Head of caudate nucleus (tissue), 42 donors: ENCODE measurements around the gene FOXRED2.
A peak's percentile ranks its signal among the peaks of the same experiment; 100 is the strongest.
"Not testable (repeated sequence)": the region's sequence is repeated elsewhere in the genome, so short reads cannot be mapped to it uniquely, and the experiment has no call there.

Source experiments
- DNase-seq, 42 donors: peaks; one replicate each; pipeline versions ENCODE4 v3.0.0 to v3.0.0-alpha.2; 2020 to 2021; ENCODE audit warnings: mixed read lengths in 7 of 42
- intact Hi-C: fragments of 100-400 bp; cut with DNase I; formaldehyde crosslinking; loops from one replicate; pipeline ENCODE4 v1.15.0; 2022

The FOXRED2 gene

GRCh38 chr22:36455571-36456463 lies 51.0 kb downstream of the FOXRED2 start:
- intact Hi-C loops: no loop called here
- DNase-seq: no peak

GRCh38 chr22:36454916-36455570 lies 51.8 kb downstream of the FOXRED2 start:
- intact Hi-C loops: loop anchor here (5.0 kb wide), 1 partner anchor 58 kb away; no protein-coding TSS in a partner anchor
- peak; percentile 68 to 96 (median 90) for DNase-seq

- intact Hi-C loops: loop anchor here (5.0 kb wide), 1 partner anchor 57 kb away; no protein-coding TSS in a partner anchor
- DNase-seq: no peak
Observed at GRCh38 chr22:36453855-36454378, 52.9 kb downstream of the FOXRED2 start.

GRCh38 chr22:36452978-36453607 lies 53.7 kb downstream of the FOXRED2 start:
- DNase-seq: not testable (repeated sequence)
- intact Hi-C loops: loop anchor here (5.0 kb wide), 1 partner anchor 56 kb away; no protein-coding TSS in a partner anchor

GRCh38 chr22:36452250-36452977 lies 54.4 kb downstream of the FOXRED2 start:
- DNase-seq: no peak
- intact Hi-C loops: loop anchor here (5.0 kb wide), 1 partner anchor 55 kb away; no protein-coding TSS in a partner anchor

GRCh38 chr22:36450923-36451322 lies 55.9 kb downstream of the FOXRED2 start:
- intact Hi-C loops: loop anchor here (5.0 kb wide), 1 partner anchor 54 kb away; no protein-coding TSS in a partner anchor
- not testable (repeated sequence) for DNase-seq

- DNase-seq: peak in 4 of 42 donors; percentile 34 to 69 (median 40)
- intact Hi-C loops: loop anchor here (5.0 kb wide), 1 partner anchor 52 kb away; no protein-coding TSS in a partner anchor
Observed at GRCh38 chr22:36449596-36450175, 57.2 kb downstream of the FOXRED2 start.

- intact Hi-C loops: no loop called here
- no peak for DNase-seq
Observed at GRCh38 chr22:36447632-36448031, 59.2 kb downstream of the FOXRED2 start.

GRCh38 chr22:36445158-36445668 lies 61.6 kb downstream of the FOXRED2 start:
- no peak for DNase-seq
- intact Hi-C loops: no loop called here

GRCh38 chr22:36443198-36443770 lies 63.6 kb downstream of the FOXRED2 start:
- no peak for DNase-seq
- intact Hi-C loops: no loop called here

- intact Hi-C loops: no loop called here
- DNase-seq: no peak
Observed at GRCh38 chr22:36442506-36443197, 64.2 kb downstream of the FOXRED2 start.

- intact Hi-C loops: no loop called here
- DNase-seq: no peak
Observed at GRCh38 chr22:36440429-36441002, 66.3 kb downstream of the FOXRED2 start.

GRCh38 chr22:36439481-36440271 lies 67.2 kb downstream of the FOXRED2 start:
- intact Hi-C loops: no loop called here
- DNase-seq: no peak
